HG02571 (cell line): ENCODE results near the gene TRIM52.
A peak's percentile ranks its signal among the peaks of the same experiment; 100 is the strongest.

ENCODE experiments used
- ATAC-seq: cut with Tn5 transposase; IDR thresholded peaks from one replicate; pipeline ENCODE4 v1.9.1; 2021; ENCODE audit warnings: mild to moderate bottlenecking, moderate library complexity; ENCODE audit not compliant: unreplicated experiment

TRIM52 gene

GRCh38 chr5:181259283-181259682 is 1.7 kb downstream of the TRIM52 start:
- no peak for ATAC-seq

- no peak for ATAC-seq
These were observed 2.4 kb downstream of the TRIM52 start for GRCh38 chr5:181258576-181258975.

GRCh38 chr5:181255836-181256578 is 4.9 kb downstream of the TRIM52 start:
- no peak for ATAC-seq

DNA sequence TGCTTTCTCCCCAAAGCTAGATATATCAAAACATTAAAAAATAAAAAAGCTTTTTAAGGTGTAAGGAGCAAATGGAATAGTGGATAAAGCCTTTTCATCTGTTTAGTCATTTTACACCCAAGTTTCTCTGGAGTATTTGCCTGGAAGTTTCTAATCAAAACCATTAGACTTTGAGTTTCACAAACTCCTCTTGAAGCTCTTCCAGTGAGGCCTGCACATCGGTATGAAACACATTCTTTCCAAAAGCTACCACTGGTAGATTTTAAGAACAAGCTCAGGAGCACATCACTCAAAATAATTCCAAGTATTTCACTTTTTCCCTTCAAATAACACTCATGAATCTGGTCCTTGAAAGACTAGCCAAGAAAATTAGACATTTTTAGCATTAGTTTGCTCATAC is 5.7 kb downstream of the TRIM52 start:
- no peak for ATAC-seq

DNA sequence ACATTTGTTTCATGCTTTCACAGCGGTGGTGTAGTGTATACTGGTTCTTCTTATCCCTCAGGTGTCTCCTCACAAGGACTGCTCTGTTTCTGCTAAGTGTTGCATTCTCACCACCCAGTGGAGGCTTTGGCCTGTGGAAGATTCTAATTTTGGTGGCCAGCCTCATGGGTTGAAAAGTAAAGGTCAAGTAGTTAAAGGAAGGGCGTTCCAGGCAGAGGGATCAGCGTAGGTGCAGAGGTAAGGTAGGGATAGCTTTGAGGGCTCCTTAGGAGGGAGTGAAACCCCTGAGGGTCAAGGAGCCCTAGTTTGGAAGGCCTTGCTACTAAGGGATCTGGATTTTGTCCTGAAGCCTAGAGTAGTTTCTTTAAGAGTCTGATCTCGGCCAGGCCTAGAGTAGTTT is 12.7 kb downstream of the TRIM52 start:
- no peak for ATAC-seq

- peak; percentile 47 for ATAC-seq
These were observed 14.5 kb downstream of the TRIM52 start for GRCh38 chr5:181246276-181247049.

DNA sequence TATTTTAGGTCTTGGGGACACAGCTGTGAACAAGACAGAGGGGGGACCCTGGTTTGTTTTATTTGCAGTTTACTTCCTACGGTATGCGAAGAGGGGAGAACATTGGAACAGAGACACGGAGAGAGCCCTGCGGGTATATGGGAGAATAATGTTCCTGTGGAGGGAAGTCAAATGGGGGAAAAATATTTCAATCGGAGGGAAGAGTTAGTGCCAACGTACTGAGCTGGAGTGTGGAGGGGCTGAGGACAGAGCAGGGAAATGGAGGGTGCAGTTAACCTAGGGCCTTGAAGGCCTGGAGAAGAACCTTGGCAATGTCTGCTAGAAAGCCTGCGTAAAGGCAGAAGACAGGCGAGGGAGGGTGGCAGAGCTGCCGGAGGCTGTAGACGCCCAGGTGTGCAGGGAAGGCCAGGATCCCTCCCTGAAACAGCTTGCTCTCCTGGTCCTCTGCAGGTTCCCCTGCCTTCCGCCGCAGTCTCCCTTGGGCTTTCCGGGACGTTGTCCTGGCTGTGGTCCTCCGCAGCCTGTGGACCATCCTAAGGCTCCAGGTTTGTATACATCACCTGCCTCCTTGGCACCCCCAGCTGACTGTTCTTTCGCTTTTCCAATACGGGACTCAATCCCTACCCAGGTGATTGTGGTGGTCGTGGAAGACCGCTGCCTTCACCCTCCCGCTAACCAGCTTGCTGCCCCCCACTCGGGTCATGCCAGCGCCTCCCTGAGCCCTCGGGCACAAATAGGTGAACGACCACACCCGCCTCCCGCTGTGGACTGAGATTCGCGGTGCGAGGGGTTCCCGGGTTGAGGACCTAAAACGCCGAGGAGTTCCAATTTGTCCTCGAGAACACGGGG is 15.3 kb downstream of the TRIM52 start:
- ATAC-seq: peak; percentile 2

DNA sequence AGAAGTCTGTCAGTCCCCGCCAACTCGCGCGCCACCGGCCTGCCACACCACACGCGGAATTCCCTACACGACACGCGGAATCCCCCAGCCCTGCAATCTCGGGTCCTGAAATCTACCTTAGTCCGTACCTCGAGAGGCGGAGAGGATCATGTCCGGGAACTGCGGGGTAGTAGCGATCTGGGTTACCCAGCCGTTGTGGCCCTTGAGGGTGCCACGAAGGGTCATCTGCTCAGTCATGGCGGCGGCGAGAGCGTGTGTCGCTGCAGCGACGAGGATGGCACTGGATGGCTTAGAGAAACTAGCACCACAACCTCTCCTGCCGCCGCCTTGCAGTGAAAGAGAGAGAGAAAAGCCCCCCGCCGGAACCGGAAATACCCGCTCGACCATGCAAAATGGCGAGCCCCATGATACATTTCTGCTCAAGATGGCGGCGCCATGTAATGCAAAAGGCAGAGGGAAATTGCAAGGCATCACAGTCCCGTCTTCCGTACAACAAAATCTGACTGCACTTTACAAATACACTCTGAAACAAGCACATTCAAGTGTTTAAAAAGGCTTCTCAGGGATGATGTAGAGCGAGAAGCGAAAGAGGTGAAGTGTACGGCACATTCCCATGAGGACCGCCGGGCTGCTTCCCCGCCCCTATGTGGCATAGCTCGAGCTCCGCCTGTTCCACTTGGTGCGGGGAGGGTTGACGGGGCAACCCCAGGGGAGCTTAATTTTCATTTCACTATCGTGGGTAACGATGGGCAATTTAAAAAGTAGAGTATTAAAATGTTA is 17.2 kb downstream of the TRIM52 start, which contains the start of gene RACK1:
Gene RACK1, minus strand, starts transcription at position 343 of the 780 bp plus-strand sequence. Its CDS starts 106 bp downstream, at position 237.
- peak; percentile 57 for ATAC-seq

GRCh38 chr5:181243018-181243563 is 17.9 kb downstream of the TRIM52 start:
- peak; percentile 6 for ATAC-seq

- no peak for ATAC-seq
These were observed 18.9 kb downstream of the TRIM52 start for GRCh38 chr5:181242031-181242451.

GRCh38 chr5:181241393-181241975 is 19.5 kb downstream of the TRIM52 start:
- no peak for ATAC-seq

- ATAC-seq: no peak
These were observed 21.8 kb downstream of the TRIM52 start for GRCh38 chr5:181239062-181239663.

- ATAC-seq: no peak
These were observed 23.1 kb downstream of the TRIM52 start for GRCh38 chr5:181237729-181238385.

DNA sequence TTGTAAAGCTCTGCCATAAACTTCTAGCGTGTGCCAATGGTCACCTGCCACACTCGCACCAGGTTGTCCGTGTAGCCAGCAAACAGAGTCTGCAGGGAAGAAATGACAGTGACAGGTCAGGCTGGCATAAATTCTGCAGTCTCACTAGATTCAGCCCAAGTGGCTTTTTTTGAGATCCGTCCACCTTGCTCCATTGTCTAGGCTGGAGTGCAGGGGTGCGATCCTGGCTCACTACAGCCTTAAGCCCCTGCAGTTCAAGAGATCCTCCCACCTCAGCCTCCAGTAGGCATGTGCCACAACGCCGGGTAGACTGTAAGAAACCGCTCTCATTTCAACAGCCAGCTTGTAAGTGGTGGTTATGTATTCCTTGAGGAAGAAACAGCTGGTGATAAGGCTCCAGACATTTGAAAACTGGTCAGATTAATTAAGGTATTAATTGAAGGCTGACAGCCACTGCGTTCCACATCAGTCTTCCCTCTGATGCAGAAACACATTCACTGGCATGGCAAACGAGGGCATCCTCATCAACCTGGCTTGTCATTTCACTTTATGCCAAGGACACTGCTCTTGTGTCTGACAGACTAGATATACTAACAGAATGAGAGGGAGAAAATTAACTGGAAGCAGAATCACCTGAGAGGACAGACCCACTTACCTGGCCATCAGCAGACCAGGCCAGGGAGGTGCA is 23.8 kb downstream of the TRIM52 start:
- no peak for ATAC-seq

- no peak for ATAC-seq
These were observed 24.5 kb downstream of the TRIM52 start for GRCh38 chr5:181236471-181236870.

DNA sequence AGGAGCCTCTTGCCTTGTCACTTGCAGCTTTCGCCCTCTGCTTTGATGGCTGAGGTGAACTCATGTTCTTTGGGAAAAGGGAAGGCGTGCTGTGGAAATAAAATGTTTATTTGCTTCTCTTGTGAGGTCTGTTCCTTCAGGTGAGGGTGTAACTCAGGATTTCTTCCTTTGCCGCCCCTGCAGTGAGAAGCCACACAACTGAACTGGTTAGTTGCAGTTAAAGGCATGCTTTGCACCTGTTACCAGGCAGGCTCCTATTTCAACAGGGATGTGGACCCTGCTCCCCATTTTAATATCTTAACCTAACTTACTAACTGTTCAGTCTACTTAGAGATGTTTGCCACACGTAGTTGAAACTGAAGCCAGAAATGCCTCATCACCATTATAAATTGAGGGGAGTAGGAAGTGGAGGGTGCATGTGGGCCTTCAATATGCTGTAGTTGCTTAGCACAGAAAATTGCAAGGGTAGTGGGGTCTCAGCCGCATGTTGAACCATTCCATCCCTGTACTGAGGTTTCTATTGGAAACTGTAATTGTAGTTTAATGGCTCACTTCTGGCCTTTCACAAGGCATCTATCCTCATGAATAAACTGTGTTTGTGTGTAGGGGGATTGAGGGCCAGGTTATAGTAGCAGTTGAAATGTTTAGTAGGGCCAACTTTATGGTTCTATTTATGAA is 25.1 kb downstream of the TRIM52 start:
- ATAC-seq: no peak

- no peak for ATAC-seq
These were observed 25.6 kb downstream of the TRIM52 start for GRCh38 chr5:181235323-181235688.
